ENCODE results near the gene TAB3.

DNA sequence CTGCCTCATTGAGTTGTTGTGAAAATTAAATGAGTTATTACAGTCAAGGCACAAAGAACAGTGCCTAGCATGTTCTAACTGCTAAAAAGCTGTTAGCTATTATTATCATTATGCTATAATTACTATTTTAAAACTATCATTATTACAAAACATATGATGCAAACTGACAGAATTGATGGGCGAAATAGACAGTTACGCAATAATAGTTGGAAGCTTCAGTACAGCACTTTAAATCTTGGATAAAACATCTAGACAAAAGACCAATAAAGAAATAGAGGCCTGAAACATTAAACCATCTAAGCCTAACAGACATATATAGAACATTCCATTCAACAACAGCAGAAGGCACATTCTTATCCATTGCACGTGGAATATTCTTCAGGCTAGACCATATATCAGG, 73.0 kb downstream of the TAB3 start:
- TF ChIP-seq CTCF (IDR thresholded peaks at IDR 0.05) (no peak), ZFX (IDR thresholded peaks at IDR 0.05; ENCODE audit: borderline replicate concordance) (no peak)
